HG03060 (cell line): ENCODE data around the gene ALS2CL.
"Not testable (repeated sequence)": the region's sequence is repeated elsewhere in the genome, so short reads cannot be mapped to it uniquely, and the experiment has no call there.

ENCODE experiments used
- ATAC-seq: cut with Tn5 transposase; IDR thresholded peaks from one replicate; pipeline ENCODE4 v1.9.1; 2021; ENCODE audit warnings: low read depth, moderate number of reproducible peaks; ENCODE audit not compliant: unreplicated experiment

The ALS2CL gene, protein sequence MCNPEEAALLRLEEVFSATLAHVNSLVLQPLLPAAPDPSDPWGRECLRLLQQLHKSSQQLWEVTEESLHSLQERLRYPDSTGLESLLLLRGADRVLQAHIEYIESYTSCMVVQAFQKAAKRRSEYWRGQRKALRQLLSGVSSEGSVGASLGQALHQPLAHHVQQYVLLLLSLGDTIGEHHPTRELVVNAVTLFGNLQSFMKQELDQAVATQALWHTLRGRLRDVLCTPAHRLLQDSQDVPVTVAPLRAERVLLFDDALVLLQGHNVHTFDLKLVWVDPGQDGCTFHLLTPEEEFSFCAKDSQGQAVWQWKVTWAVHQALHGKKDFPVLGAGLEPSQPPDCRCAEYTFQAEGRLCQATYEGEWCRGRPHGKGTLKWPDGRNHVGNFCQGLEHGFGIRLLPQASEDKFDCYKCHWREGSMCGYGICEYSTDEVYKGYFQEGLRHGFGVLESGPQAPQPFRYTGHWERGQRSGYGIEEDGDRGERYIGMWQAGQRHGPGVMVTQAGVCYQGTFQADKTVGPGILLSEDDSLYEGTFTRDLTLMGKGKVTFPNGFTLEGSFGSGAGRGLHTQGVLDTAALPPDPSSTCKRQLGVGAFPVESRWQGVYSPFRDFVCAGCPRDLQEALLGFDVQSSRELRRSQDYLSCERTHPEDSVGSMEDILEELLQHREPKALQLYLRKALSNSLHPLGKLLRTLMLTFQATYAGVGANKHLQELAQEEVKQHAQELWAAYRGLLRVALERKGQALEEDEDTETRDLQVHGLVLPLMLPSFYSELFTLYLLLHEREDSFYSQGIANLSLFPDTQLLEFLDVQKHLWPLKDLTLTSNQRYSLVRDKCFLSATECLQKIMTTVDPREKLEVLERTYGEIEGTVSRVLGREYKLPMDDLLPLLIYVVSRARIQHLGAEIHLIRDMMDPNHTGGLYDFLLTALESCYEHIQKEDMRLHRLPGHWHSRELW

GRCh38 chr3:46693038-46693891, at the start of gene ALS2CL:
Gene ALS2CL, minus strand, starts transcription at chr3:46693679. Its CDS starts 4,239 bp downstream, at chr3:46689440.
- ATAC-seq: no peak

- no peak for ATAC-seq
Observed at GRCh38 chr3:46742992-46743585, 49.6 kb upstream of the ALS2CL start.

DNA sequence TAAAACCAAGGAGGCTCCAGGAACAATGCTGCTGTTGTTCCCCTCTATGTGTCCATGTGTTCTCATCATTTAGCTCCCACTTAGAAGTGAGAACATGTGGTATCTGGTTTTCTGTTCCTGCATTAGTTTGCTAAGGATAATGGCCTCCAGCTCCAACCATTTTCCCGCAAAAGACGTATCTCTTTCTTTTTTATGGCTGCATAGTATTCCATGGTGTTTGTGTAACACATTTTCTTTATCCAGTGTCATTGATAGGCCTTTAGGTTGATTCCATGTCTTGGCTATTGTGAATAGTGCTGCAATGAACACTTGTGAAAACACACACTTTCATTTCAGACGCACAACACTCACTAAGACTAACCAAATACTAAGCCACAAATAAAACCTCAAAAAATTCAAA, 46.1 kb upstream of the ALS2CL start:
- ATAC-seq: not testable (repeated sequence)

DNA sequence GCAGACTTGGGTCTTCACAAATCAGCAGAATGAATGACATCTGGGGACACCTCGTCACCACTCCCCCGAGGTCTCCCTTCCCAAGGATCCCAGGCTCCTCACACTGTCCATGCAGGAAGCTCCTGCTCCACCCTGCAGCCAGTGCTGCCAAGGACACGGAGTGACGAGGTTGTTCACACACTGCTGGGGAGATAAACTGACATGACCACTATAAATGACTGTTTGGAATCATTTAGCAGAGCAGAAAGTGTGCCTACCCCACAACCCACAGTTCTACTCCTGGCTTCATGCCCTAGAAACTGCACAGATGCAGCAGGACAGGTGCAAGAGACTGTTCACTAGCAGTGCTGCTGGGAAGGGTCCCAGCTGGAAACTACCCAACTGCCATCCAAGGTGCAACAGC, 43.9 kb upstream of the ALS2CL start:
- no peak for ATAC-seq

DNA sequence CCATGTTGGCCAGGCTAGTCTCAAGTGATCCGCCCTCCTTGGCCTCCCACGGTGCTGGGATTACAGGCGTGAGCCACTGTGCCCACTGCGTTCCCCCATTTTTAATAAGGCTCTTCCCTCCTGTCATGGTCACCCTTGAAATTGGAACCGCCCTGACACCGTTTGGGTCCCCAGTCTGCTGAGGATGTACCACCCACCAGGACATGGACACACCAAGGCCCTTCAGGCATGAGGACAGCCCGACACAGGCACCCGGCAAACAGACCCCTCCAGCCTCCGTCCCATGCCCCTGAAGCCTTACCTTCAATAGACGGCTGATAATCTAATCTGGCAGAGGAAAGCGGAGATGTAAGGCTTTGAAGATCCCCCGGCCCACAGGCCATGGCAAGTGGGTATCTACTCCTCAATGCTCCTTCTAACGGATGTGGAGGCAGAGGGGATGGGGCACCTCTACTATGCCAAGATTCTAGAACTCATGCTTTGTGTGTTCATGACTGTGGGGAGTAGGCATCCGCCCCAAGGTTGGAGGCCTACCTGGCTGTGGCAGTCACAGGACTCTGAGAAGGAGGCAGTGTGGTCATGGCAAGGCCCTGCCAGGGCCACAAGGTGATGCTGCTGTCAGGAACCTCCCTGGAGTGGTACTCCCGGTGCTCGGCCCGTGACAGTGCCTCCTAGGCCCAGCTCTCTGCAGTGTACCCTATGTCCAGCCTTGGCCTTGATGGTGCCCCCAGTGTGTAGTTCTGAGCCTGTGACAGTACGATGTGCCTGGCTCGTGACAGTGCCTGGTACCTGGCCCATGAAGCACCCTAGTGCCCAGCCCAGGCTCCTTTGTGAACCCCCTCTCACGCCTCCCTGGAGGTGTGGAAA, 42.8 kb upstream of the ALS2CL start:
- no peak for ATAC-seq

- ATAC-seq: no peak
Observed at GRCh38 chr3:46734773-46735172, 41.3 kb upstream of the ALS2CL start.

- ATAC-seq: no peak
Observed at GRCh38 chr3:46733026-46733800, 39.7 kb upstream of the ALS2CL start.

- ATAC-seq: no peak
Observed at GRCh38 chr3:46731795-46732194, 38.3 kb upstream of the ALS2CL start.

GRCh38 chr3:46730819-46731218, 37.3 kb upstream of the ALS2CL start:
- no peak for ATAC-seq

GRCh38 chr3:46729038-46729437, 35.6 kb upstream of the ALS2CL start:
- ATAC-seq: no peak

- no peak for ATAC-seq
Observed at GRCh38 chr3:46725621-46726314, 32.3 kb upstream of the ALS2CL start.

DNA sequence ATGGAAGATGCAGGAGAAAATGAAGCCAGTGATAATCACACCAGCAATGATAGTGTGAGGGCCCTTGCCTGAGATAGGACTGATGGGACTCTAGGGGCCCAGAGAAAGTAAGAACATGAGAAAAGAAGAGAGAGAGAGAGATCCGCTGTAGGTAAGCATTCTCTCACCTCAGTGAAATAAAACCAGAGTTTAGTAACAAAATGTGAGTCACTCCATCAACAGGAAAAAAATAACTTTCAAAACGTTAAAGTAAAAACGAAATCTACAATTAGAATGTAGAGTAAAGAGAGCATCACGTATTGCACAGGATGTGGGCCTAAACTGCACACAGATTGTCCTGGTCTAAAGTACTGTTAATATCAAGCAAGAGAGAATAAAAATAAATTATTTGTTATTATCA, 30.9 kb upstream of the ALS2CL start:
- ATAC-seq: no peak

GRCh38 chr3:46722443-46722842, 29.0 kb upstream of the ALS2CL start:
- no peak for ATAC-seq

- no peak for ATAC-seq
Observed at GRCh38 chr3:46721009-46721408, 27.5 kb upstream of the ALS2CL start.

DNA sequence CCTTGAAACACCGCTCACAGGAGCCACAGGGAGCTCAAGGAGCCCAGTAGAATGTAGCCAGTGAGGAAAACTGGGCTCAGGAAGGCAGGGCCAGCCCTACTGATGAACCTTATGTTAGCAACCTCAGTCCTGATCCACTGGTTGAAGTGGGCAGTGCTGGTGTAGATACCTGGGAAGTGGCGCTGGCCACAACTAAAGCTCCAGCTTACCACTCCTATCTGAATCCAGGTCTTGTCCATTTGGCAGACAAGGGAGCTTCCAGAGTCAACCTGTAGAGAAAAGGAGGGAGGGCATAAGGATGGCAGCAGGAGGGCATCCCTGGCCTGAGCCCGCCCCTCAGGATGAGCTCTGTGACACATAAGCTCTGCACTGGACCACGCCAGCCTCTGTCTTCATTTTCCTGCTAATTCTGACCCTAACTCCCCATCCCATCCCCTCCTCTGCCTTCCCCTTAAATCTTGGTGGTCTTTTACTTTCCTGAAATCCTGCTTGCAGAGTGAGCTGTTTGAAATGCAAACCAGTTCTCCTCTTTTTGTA, 26.3 kb upstream of the ALS2CL start:
- ATAC-seq: no peak

- no peak for ATAC-seq
Observed at GRCh38 chr3:46719044-46719565, 25.6 kb upstream of the ALS2CL start.

GRCh38 chr3:46717447-46718231, 24.2 kb upstream of the ALS2CL start, which contains the start of gene PRSS50:
Gene PRSS50, minus strand, starts transcription at chr3:46717869. Its CDS starts 45 bp downstream, at chr3:46717824.
- ATAC-seq: no peak
